OCI-LY1 (cell line): ENCODE measurements around the gene PALMD.

Source experiments
- CTCF ChIP-seq: fragments of 200-600 bp; sonication (generic), shearing (Covaris generic); IDR thresholded peaks from 2 replicates; pipeline ENCODE4 v1.5.1; 2017; ENCODE audit warnings: mild to moderate bottlenecking, antibody characterized with exemption, low read length, moderate library complexity, mixed read lengths
- EZH2 ChIP-seq: fragments of 200-600 bp; sonication (generic), shearing (Covaris generic); IDR thresholded peaks from 2 replicates; pipeline ENCODE4 v1.8.0; 2017; ENCODE audit warnings: borderline replicate concordance, mixed run types, mild to moderate bottlenecking, antibody characterized with exemption, low read length, moderate library complexity, mixed read lengths

GRCh38 chr1:99707535-99708142, 61.7 kb downstream of the PALMD start:
- peak; percentile 97 for TF ChIP-seq CTCF
- no peak for TF ChIP-seq EZH2
